Breast epithelium (tissue), 3 donors: Measurements from ENCODE around the gene CACNB2.

Experiments
- POLR2A ChIP-seq: fragments of 450-650 bp; IDR thresholded peaks from one replicate; pipeline ENCODE4 v1.6.1; 2016; ENCODE audit warnings: antibody characterized with exemption, mild to moderate bottlenecking, moderate library complexity
- POLR2AphosphoS5 ChIP-seq, 3 donors: sonication (generic); formaldehyde crosslinking; IDR thresholded peaks; one replicate each; pipeline ENCODE4 v1.6.1; 2017; ENCODE audit warnings: antibody characterized with exemption in 3 of 3
- TF ChIP-seq, protein P1 (sequence below), 3 donors: fragments of 450-650 bp; IDR thresholded peaks; one replicate each; pipeline ENCODE4 v1.5.1; 2016 to 2017; ENCODE audit warnings: antibody characterized with exemption in 3 of 3, mild to moderate bottlenecking in 3 of 3, moderate library complexity in 3 of 3

DNA sequence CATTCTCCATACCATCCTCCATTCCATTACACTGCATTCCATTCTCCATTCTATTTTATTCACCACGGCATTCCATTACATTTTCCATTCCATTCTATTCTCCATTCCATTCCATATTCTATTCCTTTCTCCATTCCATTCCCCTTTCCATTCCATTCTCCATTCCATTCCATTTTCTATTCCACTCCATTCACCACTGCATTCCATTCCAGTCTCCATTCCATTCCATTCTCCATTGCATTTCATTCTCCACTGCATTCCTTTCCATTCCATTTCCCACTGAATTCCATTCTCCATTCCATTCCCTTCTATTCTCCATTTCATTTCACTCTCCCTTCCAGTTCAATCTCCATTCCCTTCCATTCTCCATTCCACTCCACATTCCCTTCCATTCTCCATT is 431.6 kb downstream of the CACNB2 start:
- TF ChIP-seq POLR2A, result no peak
- TF ChIP-seq, protein P1, sequence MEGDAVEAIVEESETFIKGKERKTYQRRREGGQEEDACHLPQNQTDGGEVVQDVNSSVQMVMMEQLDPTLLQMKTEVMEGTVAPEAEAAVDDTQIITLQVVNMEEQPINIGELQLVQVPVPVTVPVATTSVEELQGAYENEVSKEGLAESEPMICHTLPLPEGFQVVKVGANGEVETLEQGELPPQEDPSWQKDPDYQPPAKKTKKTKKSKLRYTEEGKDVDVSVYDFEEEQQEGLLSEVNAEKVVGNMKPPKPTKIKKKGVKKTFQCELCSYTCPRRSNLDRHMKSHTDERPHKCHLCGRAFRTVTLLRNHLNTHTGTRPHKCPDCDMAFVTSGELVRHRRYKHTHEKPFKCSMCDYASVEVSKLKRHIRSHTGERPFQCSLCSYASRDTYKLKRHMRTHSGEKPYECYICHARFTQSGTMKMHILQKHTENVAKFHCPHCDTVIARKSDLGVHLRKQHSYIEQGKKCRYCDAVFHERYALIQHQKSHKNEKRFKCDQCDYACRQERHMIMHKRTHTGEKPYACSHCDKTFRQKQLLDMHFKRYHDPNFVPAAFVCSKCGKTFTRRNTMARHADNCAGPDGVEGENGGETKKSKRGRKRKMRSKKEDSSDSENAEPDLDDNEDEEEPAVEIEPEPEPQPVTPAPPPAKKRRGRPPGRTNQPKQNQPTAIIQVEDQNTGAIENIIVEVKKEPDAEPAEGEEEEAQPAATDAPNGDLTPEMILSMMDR (IDR thresholded peaks at IDR 0.05), result no peak
- no peak for TF ChIP-seq POLR2AphosphoS5 (IDR thresholded peaks at IDR 0.05)
